Right atrium auricular region (tissue), 2 donors: ENCODE measurements around the gene DUT. TPM values are rescaled to one million over a fixed set of nuclear protein-coding genes. Genes with fewer than 3 reads are reported as not detected.

Source experiments
- DNase-seq: peaks from one replicate; pipeline ENCODE4 v3.0.0-alpha.2; 2019; ENCODE audit warnings: low spot score
- H3K27ac ChIP-seq, 2 donors: fragments of 200-600 bp; sonication (generic); 1 replicate in 1 of 2; 2 replicates in 1 of 2; pipeline ENCODE4 v1.5.1; 2016 to 2019
- H3K27me3 ChIP-seq, 2 donors: fragments of 200-600 bp; sonication (generic); one replicate each; pipeline versions ENCODE4 v1.5.1 to v1.6.0; 2017 to 2019
- H3K36me3 ChIP-seq: fragments of 200-600 bp; sonication (generic); one replicate; pipeline ENCODE4 v1.5.1; 2016
- H3K4me1 ChIP-seq, 2 donors: fragments of 200-600 bp; sonication (generic); one replicate each; pipeline versions ENCODE4 v1.5.1 to v1.6.0; 2017 to 2019
- H3K4me3 ChIP-seq, 2 donors: fragments of 200-600 bp; sonication (generic); 1 replicate in 1 of 2; 2 replicates in 1 of 2; pipeline ENCODE4 v1.5.1; 2017 to 2019; ENCODE audit warnings: mild to moderate bottlenecking in 1 of 2, moderate library complexity in 1 of 2
- H3K9me3 ChIP-seq, 2 donors: fragments of 200-600 bp; sonication (generic); one replicate each; pipeline ENCODE4 v1.5.1; 2019
- total RNA-seq, 2 donors: library from RNA; depleted of rRNA; stranded (reverse); fragments of >200 nt; gene quantifications; one replicate each; pipeline ENCODE4 v1.1.0, GENCODE V29; 2016
- TF ChIP-seq, protein P1 (sequence below), 2 donors: fragments of 200-600 bp; sonication (generic); IDR thresholded peaks; one replicate each; pipeline ENCODE4 v1.5.1; 2019; ENCODE audit warnings: antibody characterized with exemption in 2 of 2

The DUT gene
- total RNA-seq, 2 donors from 2014 or later = 64.5 to 109 TPM

DNA sequence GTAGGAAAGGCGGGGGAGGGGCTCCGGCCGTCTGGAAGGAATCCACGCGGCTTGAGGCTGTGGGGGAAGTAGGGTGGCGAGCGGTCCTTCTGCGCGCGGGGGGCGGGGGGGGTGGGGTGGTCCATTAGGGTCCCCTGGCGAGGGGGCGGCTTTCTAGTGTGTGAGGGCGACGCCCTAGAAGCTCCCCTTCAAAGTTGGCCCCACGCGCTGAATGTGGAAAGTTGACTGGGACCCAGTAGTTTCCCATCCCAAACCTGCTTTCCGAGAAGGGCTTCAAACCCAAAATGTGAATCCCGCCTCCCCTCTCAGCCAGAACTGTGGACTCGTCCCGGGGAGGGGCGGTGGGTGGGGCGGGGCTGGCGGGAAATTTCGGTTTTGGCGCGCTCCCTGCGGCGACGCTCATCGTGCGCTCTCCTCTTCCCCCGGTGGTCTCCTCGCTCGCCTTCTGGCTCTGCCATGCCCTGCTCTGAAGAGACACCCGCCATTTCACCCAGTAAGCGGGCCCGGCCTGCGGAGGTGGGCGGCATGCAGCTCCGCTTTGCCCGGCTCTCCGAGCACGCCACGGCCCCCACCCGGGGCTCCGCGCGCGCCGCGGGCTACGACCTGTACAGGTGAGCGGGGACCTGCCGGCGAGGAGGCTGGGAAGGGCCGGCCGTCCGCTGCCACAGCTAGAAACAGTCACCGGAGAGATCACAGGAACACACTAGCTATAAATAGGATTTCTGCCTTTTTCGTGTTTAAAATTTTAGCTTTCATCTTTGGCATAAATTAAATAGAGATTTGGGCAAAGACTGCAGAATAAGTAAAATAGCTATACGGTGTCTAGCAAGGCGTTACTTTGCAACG is 790 bp downstream of the DUT start:
- Histone ChIP-seq H3K9me3 (no peaks in the 10 kb centered on the region), H3K36me3 (peaks cover 9% of the 10 kb centered on the region), H3K27me3 (no peaks in the 10 kb centered on the region), H3K4me1 (peaks cover 0 to 19% of the 10 kb centered on the region in 2 donors), H3K4me3 (peak overlapping the region; percentile 87 to 94), H3K27ac (peak overlapping the region; percentile 99 to 100)
- TF ChIP-seq, protein P1, sequence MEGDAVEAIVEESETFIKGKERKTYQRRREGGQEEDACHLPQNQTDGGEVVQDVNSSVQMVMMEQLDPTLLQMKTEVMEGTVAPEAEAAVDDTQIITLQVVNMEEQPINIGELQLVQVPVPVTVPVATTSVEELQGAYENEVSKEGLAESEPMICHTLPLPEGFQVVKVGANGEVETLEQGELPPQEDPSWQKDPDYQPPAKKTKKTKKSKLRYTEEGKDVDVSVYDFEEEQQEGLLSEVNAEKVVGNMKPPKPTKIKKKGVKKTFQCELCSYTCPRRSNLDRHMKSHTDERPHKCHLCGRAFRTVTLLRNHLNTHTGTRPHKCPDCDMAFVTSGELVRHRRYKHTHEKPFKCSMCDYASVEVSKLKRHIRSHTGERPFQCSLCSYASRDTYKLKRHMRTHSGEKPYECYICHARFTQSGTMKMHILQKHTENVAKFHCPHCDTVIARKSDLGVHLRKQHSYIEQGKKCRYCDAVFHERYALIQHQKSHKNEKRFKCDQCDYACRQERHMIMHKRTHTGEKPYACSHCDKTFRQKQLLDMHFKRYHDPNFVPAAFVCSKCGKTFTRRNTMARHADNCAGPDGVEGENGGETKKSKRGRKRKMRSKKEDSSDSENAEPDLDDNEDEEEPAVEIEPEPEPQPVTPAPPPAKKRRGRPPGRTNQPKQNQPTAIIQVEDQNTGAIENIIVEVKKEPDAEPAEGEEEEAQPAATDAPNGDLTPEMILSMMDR (IDR thresholded peaks at IDR 0.05) = no peak
- DNase-seq = peak; percentile 65

- H3K27ac ChIP-seq = no peak overlapping the region
- TF ChIP-seq, protein P1 (IDR thresholded peaks at IDR 0.05) = no peak
- H3K4me1 ChIP-seq = peaks cover 0 to 19% of the 10 kb centered on the region in 2 donors
- H3K4me3 ChIP-seq = peak overlapping the region in 1 of 2 donors; percentile 94
- H3K9me3 ChIP-seq = no peaks in the 10 kb centered on the region
- no peaks in the 10 kb centered on the region for H3K27me3 ChIP-seq
- peaks cover 9% of the 10 kb centered on the region for H3K36me3 ChIP-seq
- no peak for DNase-seq
Observed at GRCh38 chr15:48332642-48333034, 1.4 kb downstream of the DUT start.

DNA sequence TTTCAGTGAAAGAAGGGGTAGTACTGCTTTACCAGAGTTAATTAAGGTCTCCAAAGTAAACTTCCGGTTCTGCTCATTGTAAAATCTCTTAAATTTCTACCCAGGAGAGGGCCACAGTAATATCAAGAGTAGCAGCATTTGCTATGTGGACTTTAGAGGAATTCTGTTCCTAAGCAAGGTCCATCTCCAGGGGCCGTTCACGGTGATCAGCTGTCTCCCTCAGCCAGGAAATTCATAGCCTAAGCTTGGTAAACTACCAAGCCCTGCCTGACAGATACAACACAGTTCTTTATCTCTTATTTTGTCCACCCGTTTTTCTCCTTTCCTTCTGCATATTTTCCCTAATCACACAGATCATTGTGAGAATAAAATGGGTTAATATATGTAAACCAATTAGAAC is 2.3 kb downstream of the DUT start:
- no peak for DNase-seq
- peaks cover 9% of the 10 kb centered on the region for H3K36me3 ChIP-seq

DNA sequence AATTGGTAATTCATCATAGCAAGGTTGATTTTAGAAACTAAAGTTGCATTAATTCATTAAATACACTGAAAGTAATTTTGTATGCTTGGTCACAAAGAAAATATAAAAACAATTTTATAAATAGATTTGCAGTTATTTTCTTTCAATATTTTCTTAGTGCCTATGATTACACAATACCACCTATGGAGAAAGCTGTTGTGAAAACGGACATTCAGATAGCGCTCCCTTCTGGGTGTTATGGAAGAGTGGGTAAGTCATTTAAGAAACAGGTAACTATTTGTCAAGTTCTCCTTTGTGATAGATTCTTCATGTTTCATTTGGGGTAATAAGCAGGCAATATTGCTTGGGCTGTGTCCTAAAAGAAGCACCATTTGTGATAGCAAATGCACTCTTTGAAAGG is 3.0 kb downstream of the DUT start:
- DNase-seq = no peak
- Histone ChIP-seq H3K36me3 (peaks cover 9% of the 10 kb centered on the region), H3K27me3 (no peaks in the 10 kb centered on the region), H3K9me3 (no peaks in the 10 kb centered on the region), H3K4me3 (no peak overlapping the region), H3K27ac (no peak overlapping the region), H3K4me1 (peaks cover 0 to 19% of the 10 kb centered on the region in 2 donors)
- TF ChIP-seq, protein P1 (IDR thresholded peaks at IDR 0.05) = no peak

More for the DNA sequence above, 2.3 kb downstream of the DUT start:
- H3K9me3 ChIP-seq = no peaks in the 10 kb centered on the region
- no peaks in the 10 kb centered on the region for H3K27me3 ChIP-seq
- TF ChIP-seq, protein P1 (IDR thresholded peaks at IDR 0.05) = no peak
- H3K27ac ChIP-seq = no peak overlapping the region
- no peak overlapping the region for H3K4me3 ChIP-seq
- peaks cover 0 to 19% of the 10 kb centered on the region in 2 donors for H3K4me1 ChIP-seq

GRCh38 chr15:48336940-48337339 is 5.7 kb downstream of the DUT start:
- no peaks in the 10 kb centered on the region for H3K27me3 ChIP-seq
- no peak for DNase-seq
- H3K27ac ChIP-seq = no peak overlapping the region
- no peak overlapping the region for H3K4me3 ChIP-seq
- H3K36me3 ChIP-seq = peaks cover 23% of the 10 kb centered on the region
- peaks cover 0 to 9% of the 10 kb centered on the region in 2 donors for H3K4me1 ChIP-seq
- H3K9me3 ChIP-seq = no peaks in the 10 kb centered on the region
- TF ChIP-seq, protein P1 (IDR thresholded peaks at IDR 0.05) = peak in 1 of 2 donors; percentile 28
